Astrocyte (in vitro differentiated cells and primary cell): ENCODE results near the gene GPAT3. TPM values are rescaled to one million over a fixed set of nuclear protein-coding genes. Genes with fewer than 3 reads are reported as not detected.
"Not testable (repeated sequence)": the region's sequence is repeated elsewhere in the genome, so short reads cannot be mapped to it uniquely, and the experiment has no call there.

Experiments used
- DNase-seq: peaks from one replicate; pipeline ENCODE4 v3.0.0-alpha.2; 2010; ENCODE audit warnings: low read depth
- FAIRE-seq: peaks from 2 replicates; lab custom pipeline; 2011; peaks lifted over from hg19 to GRCh38; lab: Jason Lieb, UNC
- H2AFZ ChIP-seq: 2 replicates; pipeline ENCODE4 v1.6.0; 2012; ENCODE audit warnings: low read depth, low read length, inconsistent platforms
- H3K27ac ChIP-seq: 2 replicates; pipeline ENCODE4 v1.5.1; 2011; ENCODE audit warnings: low read depth, low read length, inconsistent platforms
- H3K27me3 ChIP-seq: 2 replicates; pipeline ENCODE4 v1.6.0; 2011; ENCODE audit warnings: low read length, inconsistent platforms; ENCODE audit not compliant: insufficient read depth
- H3K36me3 ChIP-seq: 2 replicates; pipeline ENCODE4 v1.5.1; 2011; ENCODE audit warnings: low read length, inconsistent platforms; ENCODE audit not compliant: insufficient read depth
- H3K4me1 ChIP-seq: 2 replicates; pipeline ENCODE4 v1.5.1; 2011; ENCODE audit warnings: low read length, inconsistent platforms; ENCODE audit not compliant: insufficient read depth
- H3K4me2 ChIP-seq: 2 replicates; pipeline ENCODE4 v1.6.0; 2012; ENCODE audit warnings: low read length, inconsistent platforms
- H3K4me3 ChIP-seq: 2 replicates; pipeline ENCODE4 v1.5.1; 2011; ENCODE audit warnings: low read depth, mild to moderate bottlenecking, low read length, inconsistent platforms; ENCODE audit not compliant: insufficient read depth
- H3K79me2 ChIP-seq: 2 replicates; pipeline ENCODE4 v1.6.0; 2012; ENCODE audit warnings: mild to moderate bottlenecking, low read length, inconsistent platforms; ENCODE audit not compliant: insufficient read depth
- H3K9ac ChIP-seq: 2 replicates; pipeline ENCODE4 v1.6.0; 2012; ENCODE audit warnings: mild to moderate bottlenecking, low read length, inconsistent platforms
- H3K9me3 ChIP-seq: 2 replicates; pipeline ENCODE4 v1.5.1; 2012; ENCODE audit warnings: low read depth, mild to moderate bottlenecking, low read length, inconsistent platforms; ENCODE audit not compliant: insufficient read depth
- H4K20me1 ChIP-seq: 2 replicates; pipeline ENCODE4 v1.6.0; 2012; ENCODE audit warnings: low read length, inconsistent platforms; ENCODE audit not compliant: insufficient read depth
- H3K27ac Mint-ChIP-seq: one replicate; pipeline ENCODE4 v1.8.0; 2021; ENCODE audit warnings: mild to moderate bottlenecking, mixed read lengths; ENCODE audit not compliant: unreplicated experiment
- H3K27me3 Mint-ChIP-seq: one replicate; pipeline ENCODE4 v1.8.0; 2021; ENCODE audit warnings: low read depth, mixed read lengths; ENCODE audit not compliant: unreplicated experiment
- H3K36me3 Mint-ChIP-seq: one replicate; pipeline ENCODE4 v1.8.0; 2021; ENCODE audit warnings: low read depth, mixed read lengths; ENCODE audit not compliant: unreplicated experiment
- H3K4me1 Mint-ChIP-seq: one replicate; pipeline ENCODE4 v1.8.0; 2021; ENCODE audit warnings: low read depth, mixed read lengths; ENCODE audit not compliant: unreplicated experiment
- H3K4me3 Mint-ChIP-seq: one replicate; pipeline ENCODE4 v1.8.0; 2021; ENCODE audit warnings: mild to moderate bottlenecking, moderate library complexity, mixed read lengths; ENCODE audit not compliant: unreplicated experiment
- H3K9me3 Mint-ChIP-seq: one replicate; pipeline ENCODE4 v1.8.0; 2021; ENCODE audit warnings: mild to moderate bottlenecking, mixed read lengths; ENCODE audit not compliant: unreplicated experiment
- CTCF ChIP-seq: IDR thresholded peaks from 2 replicates; pipeline ENCODE4 v1.5.1; 2011; ENCODE audit warnings: low read depth, mild to moderate bottlenecking, inconsistent platforms, low read length, moderate library complexity; ENCODE audit not compliant: insufficient read depth
- EZH2 ChIP-seq: IDR thresholded peaks from 2 replicates; pipeline ENCODE4 v1.6.1; 2012; ENCODE audit warnings: mild to moderate bottlenecking, low read length, inconsistent platforms; ENCODE audit not compliant: insufficient read depth
- total RNA-seq: library from RNA; stranded (reverse); gene quantifications from 2 replicates; pipeline ENCODE4 v1.2.1, GENCODE V29; 2021

The GPAT3 gene
- total RNA-seq, 1 donor from 2014 or later = 0.39 TPM

DNA sequence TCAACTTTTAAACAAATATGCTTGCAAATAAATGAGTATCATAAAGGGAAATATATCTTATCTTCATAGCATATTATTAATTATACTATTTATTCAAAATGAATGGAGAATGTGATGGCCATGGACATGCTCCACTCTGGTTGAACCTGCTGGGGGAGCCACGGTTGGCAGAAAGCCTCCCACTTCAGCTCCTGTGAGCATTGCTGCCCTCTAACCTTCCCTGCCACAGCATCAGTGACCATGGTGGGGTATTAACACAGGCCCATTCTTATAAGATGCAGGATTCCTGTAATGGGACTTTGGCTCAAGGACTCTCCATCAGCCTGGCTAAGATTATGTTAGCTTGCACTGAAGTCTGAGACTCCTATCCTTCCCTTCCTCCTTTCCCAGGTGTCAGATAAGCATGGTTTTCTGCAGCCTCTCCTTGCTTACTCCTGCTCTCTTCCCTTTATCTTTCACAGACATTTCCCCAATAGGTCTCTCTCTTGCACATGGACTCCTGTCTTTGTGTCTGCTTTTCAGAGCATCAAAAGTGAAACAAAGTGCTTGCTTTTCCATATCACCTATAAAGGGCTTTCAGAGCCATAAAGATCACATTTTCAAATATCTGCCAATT lies 46.1 kb upstream of the GPAT3 start:
- Mint-ChIP-seq H3K4me1 (no peaks in the 10 kb centered on the region), H3K27me3 (peaks cover 3% of the 10 kb centered on the region), H3K9me3 (no peaks in the 10 kb centered on the region), H3K36me3 (no peaks in the 10 kb centered on the region), H3K27ac (no peak overlapping the region), H3K4me3 (no peak overlapping the region)
- Histone ChIP-seq H3K36me3 (no peaks in the 10 kb centered on the region), H3K4me3 (no peak overlapping the region), H3K9me3 (no peaks in the 10 kb centered on the region), H3K27ac (no peak overlapping the region), H4K20me1 (no peaks in the 10 kb centered on the region), H2AFZ (no peak overlapping the region), H3K4me2 (no peak overlapping the region), H3K4me1 (peaks cover 6% of the 10 kb centered on the region), H3K9ac (no peak overlapping the region), H3K27me3 (no peaks in the 10 kb centered on the region), H3K79me2 (no peaks in the 10 kb centered on the region)
- DNase-seq (no peak), FAIRE-seq (no peak)
- TF ChIP-seq EZH2 (no peak), CTCF (no peak)

DNA sequence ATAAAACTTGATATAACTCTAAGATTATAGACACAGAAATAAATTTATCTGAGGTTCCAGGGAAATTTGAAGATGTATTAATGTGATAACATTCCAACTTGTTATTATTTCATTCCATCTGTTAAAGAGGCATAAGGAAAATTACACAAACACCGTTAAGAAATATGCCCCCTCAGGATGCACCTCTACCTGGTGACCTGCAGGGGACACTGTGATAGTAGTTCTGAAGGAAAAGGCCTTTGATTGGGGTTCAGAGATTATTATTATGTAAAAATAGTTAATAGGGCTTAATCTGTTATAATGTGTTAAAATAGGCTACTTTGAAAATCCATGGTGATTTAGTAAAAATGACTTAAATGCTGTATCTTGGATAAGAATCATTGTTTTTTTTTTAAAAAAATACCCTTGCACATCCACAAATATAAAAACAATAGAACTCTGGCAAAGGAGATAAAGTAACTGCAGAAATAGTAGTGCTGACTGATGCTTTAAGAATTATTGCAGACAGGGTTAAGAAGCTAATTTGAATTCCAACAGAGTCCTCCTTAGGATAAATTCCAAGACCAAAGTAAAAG lies 44.9 kb upstream of the GPAT3 start:
- no peak overlapping the region for H3K27ac Mint-ChIP-seq
- no peak overlapping the region for H3K9ac ChIP-seq
- TF ChIP-seq CTCF (peak; percentile 88), EZH2 (no peak)
- H3K4me1 Mint-ChIP-seq = no peaks in the 10 kb centered on the region
- H3K27me3 ChIP-seq = no peaks in the 10 kb centered on the region
- H3K27ac ChIP-seq = no peak overlapping the region
- DNase-seq = no peak
- H2AFZ ChIP-seq = no peak overlapping the region
- H3K27me3 Mint-ChIP-seq = peaks cover 3% of the 10 kb centered on the region
- no peak overlapping the region for H3K4me3 Mint-ChIP-seq
- no peak for FAIRE-seq
- H3K4me2 ChIP-seq = no peak overlapping the region
- no peaks in the 10 kb centered on the region for H3K9me3 Mint-ChIP-seq
- H4K20me1 ChIP-seq = no peaks in the 10 kb centered on the region
- H3K9me3 ChIP-seq = no peaks in the 10 kb centered on the region
- no peaks in the 10 kb centered on the region for H3K36me3 ChIP-seq
- H3K36me3 Mint-ChIP-seq = no peaks in the 10 kb centered on the region
- H3K4me1 ChIP-seq = no peaks in the 10 kb centered on the region
- no peak overlapping the region for H3K4me3 ChIP-seq
- no peaks in the 10 kb centered on the region for H3K79me2 ChIP-seq

- H3K27me3 Mint-ChIP-seq, H2AFZ ChIP-seq, H3K79me2 ChIP-seq, H3K4me3 Mint-ChIP-seq, H3K9me3 Mint-ChIP-seq, H3K36me3 Mint-ChIP-seq, H3K36me3 ChIP-seq, H3K27ac ChIP-seq, H3K27ac Mint-ChIP-seq, H3K27me3 ChIP-seq, DNase-seq, FAIRE-seq, H3K4me2 ChIP-seq, H4K20me1 ChIP-seq, H3K4me3 ChIP-seq, H3K9ac ChIP-seq, H3K9me3 ChIP-seq, H3K4me1 Mint-ChIP-seq, H3K4me1 ChIP-seq: not testable (repeated sequence)
Observed at GRCh38 chr4:83496085-83496917, 39.6 kb upstream of the GPAT3 start.
